ENCODE results near the gene TRPV5.

Gene TRPV5

GRCh38 chr7:142933092-142933475 lies 462 bp downstream of the TRPV5 start:
- TF ChIP-seq POLR2A (IDR thresholded peaks at IDR 0.05; ENCODE audit: extremely low read depth, insufficient read length) = no peak
- no peak for TF ChIP-seq MYC (IDR thresholded peaks at IDR 0.05; ENCODE audit: low read depth, low read length)
- no peak for TF ChIP-seq CTCF (IDR thresholded peaks at IDR 0.05; ENCODE audit: low read depth, low read length)
- no peak for TF ChIP-seq MAX (IDR thresholded peaks at IDR 0.05; ENCODE audit: low read depth, low read length)
- no peak for DNase-seq (ENCODE audit: low read depth)
- no peak overlapping the region for H3K4me3 ChIP-seq (ENCODE audit: low read depth, low read length)

- H3K4me3 ChIP-seq (ENCODE audit: low read depth, low read length) = no peak overlapping the region
- no peak for DNase-seq (ENCODE audit: low read depth)
- no peak for TF ChIP-seq MAX (IDR thresholded peaks at IDR 0.05; ENCODE audit: low read depth, low read length)
- TF ChIP-seq CTCF (IDR thresholded peaks at IDR 0.05; ENCODE audit: low read depth, low read length) = no peak
- no peak for TF ChIP-seq MYC (IDR thresholded peaks at IDR 0.05; ENCODE audit: low read depth, low read length)
- no peak for TF ChIP-seq POLR2A (IDR thresholded peaks at IDR 0.05; ENCODE audit: extremely low read depth, insufficient read length)
Observed at GRCh38 chr7:142932386-142933091, 1.0 kb downstream of the TRPV5 start.

GRCh38 chr7:142930126-142930730 lies 3.3 kb downstream of the TRPV5 start:
- TF ChIP-seq MAX (IDR thresholded peaks at IDR 0.05; ENCODE audit: low read depth, low read length) (no peak), MYC (IDR thresholded peaks at IDR 0.05; ENCODE audit: low read depth, low read length) (no peak), POLR2A (IDR thresholded peaks at IDR 0.05; ENCODE audit: extremely low read depth, insufficient read length) (no peak), CTCF (IDR thresholded peaks at IDR 0.05; ENCODE audit: low read depth, low read length) (no peak)

GRCh38 chr7:142927949-142928348 lies 5.6 kb downstream of the TRPV5 start:
- TF ChIP-seq MYC (IDR thresholded peaks at IDR 0.05; ENCODE audit: low read depth, low read length) (no peak), POLR2A (IDR thresholded peaks at IDR 0.05; ENCODE audit: extremely low read depth, insufficient read length) (no peak), MAX (IDR thresholded peaks at IDR 0.05; ENCODE audit: low read depth, low read length) (no peak), CTCF (IDR thresholded peaks at IDR 0.05; ENCODE audit: low read depth, low read length) (no peak)
- no peak overlapping the region for H3K4me3 ChIP-seq (ENCODE audit: low read depth, low read length)
- DNase-seq (ENCODE audit: low read depth) = no peak

More at GRCh38 chr7:142930126-142930730, 3.3 kb downstream of the TRPV5 start:
- no peak for DNase-seq (ENCODE audit: low read depth)
- H3K4me3 ChIP-seq (ENCODE audit: low read depth, low read length) = no peak overlapping the region

GRCh38 chr7:142927085-142927745 lies 6.3 kb downstream of the TRPV5 start:
- DNase-seq (ENCODE audit: low read depth) = peak; percentile 88
- TF ChIP-seq MAX (IDR thresholded peaks at IDR 0.05; ENCODE audit: low read depth, low read length) = peak; percentile 29; the same call in 1 of the 2 replicates
- no peak for TF ChIP-seq CTCF (IDR thresholded peaks at IDR 0.05; ENCODE audit: low read depth, low read length)
- no peak overlapping the region for H3K4me3 ChIP-seq (ENCODE audit: low read depth, low read length)

Data from NB4 (cell line).